Measurements from ENCODE around the gene CTCF.

Gene CTCF

GRCh38 chr16:67541391-67542263 is 20.7 kb upstream of the CTCF start:
- H3K4me3 ChIP-seq (ENCODE audit: low read length): no peak overlapping the region
- no peak for TF ChIP-seq CTCF (IDR thresholded peaks at IDR 0.05; ENCODE audit: insufficient read depth, low read depth, low read length, missing control alignments)
- DNase-seq (ENCODE audit: low read depth): peak; percentile 51

GRCh38 chr16:67542464-67542863 is 19.9 kb upstream of the CTCF start:
- TF ChIP-seq CTCF (IDR thresholded peaks at IDR 0.05; ENCODE audit: insufficient read depth, low read depth, low read length, missing control alignments): no peak
- H3K4me3 ChIP-seq (ENCODE audit: low read length): no peak overlapping the region
- peak; percentile 59 for DNase-seq (ENCODE audit: low read depth)

DNA sequence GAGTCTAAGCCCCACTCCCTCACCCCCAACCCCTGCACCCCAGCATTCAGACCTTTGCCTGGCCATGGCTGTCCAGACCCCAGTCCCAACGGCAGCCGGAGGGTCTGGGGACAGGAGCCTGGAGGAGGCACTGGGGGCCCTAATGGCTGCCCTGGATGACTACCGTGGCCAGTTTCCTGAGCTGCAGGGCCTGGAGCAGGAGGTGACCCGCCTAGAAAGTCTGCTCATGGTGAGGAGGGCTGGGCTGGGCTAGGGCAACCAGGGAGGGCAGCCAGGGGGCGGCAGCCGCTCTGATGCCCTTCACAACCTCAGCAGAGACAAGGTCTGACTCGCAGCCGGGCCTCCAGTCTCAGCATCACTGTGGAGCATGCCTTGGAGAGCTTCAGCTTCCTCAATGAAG is 19.3 kb upstream of the CTCF start:
- TF ChIP-seq CTCF (IDR thresholded peaks at IDR 0.05; ENCODE audit: insufficient read depth, low read depth, low read length, missing control alignments): no peak
- H3K4me3 ChIP-seq (ENCODE audit: low read length): no peak overlapping the region
- no peak for DNase-seq (ENCODE audit: low read depth)

- no peak for DNase-seq (ENCODE audit: low read depth)
- no peak for TF ChIP-seq CTCF (IDR thresholded peaks at IDR 0.05; ENCODE audit: insufficient read depth, low read depth, low read length, missing control alignments)
- no peak overlapping the region for H3K4me3 ChIP-seq (ENCODE audit: low read length)
These were observed 18.7 kb upstream of the CTCF start for GRCh38 chr16:67543582-67543981.

- H3K4me3 ChIP-seq (ENCODE audit: low read length): no peak overlapping the region
- DNase-seq (ENCODE audit: low read depth): peak; percentile 61
- peak; percentile 11 for TF ChIP-seq CTCF (IDR thresholded peaks at IDR 0.05; ENCODE audit: insufficient read depth, low read depth, low read length, missing control alignments)
These were observed 17.9 kb upstream of the CTCF start for GRCh38 chr16:67544329-67544841.

- H3K4me3 ChIP-seq (ENCODE audit: low read length): no peak overlapping the region
- no peak for TF ChIP-seq CTCF (IDR thresholded peaks at IDR 0.05; ENCODE audit: insufficient read depth, low read depth, low read length, missing control alignments)
These were observed 17.3 kb upstream of the CTCF start for GRCh38 chr16:67544844-67545664.

More at GRCh38 chr16:67544844-67545664, 17.3 kb upstream of the CTCF start:
- no peak for DNase-seq (ENCODE audit: low read depth)

All from epithelial cell of esophagus (primary cell).